ENCODE measurements around the gene SUSD3. TPM values are rescaled to one million over a fixed set of nuclear protein-coding genes. Genes with fewer than 3 reads are reported as not detected.

Gene SUSD3
- total RNA-seq, 1 experiment from 2014 or later: 9.0 TPM

DNA sequence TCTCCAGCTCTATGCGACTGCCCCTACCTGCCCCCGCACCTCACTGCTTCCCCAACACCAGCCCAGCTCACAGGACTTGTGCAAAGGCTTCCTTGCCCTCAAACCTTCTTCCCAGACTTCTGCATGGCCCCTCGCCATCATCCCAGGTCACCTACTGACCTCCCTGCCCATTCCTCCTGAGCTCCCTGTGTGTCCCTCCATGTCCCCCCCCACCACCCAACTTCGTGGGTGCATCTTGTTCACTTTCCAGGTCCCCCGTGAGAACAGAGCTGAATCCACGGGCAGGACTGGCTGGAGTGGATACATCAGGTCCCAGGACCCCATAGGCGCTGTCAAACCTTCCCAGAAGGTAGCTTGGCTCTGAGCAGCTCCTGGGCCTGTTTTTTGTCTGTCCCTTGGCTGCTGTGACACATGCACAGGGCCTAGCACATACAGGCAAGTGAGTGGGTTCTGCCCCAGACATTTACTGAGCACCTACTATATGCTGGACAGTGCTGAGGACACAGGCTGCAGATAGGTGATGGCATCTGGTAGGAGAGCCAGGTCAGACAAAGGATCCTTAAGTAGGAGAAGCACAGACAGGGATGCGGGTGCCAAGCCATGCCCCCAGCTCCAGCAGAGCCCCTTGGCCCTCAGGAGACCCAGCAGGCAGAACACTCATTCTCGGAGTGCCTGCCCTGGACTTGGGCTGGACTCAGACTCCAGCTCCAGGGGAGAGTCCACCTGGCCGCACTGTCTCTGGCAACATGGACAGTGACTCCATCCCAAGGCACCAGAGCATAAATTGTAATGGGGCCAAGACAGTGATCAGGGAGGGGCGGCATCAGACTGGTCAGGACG is 60.6 kb downstream of the SUSD3 start:
- Mint-ChIP-seq H3K9me3 (no peaks in the 10 kb centered on the region), H3K27me3 (ENCODE audit: low read depth) (no peaks in the 10 kb centered on the region; the same call in 1 of the 2 replicates), H3K27ac (no peak overlapping the region), H3K36me3 (ENCODE audit: insufficient read depth in 1 of 3, low read depth in 3 of 3) (peaks cover 0 to 6% (median 4%) of the 10 kb centered on the region in 3 experiments; a peak in 4 of 7 replicates), H3K4me3 (no peak overlapping the region), H3K4me1 (peaks cover 16 to 26% of the 10 kb centered on the region in 2 experiments)
- H3K4me2 ChIP-seq (ENCODE audit: insufficient read depth, insufficient read length, low read length): no peak overlapping the region
- WGBS (ENCODE audit: extremely low coverage, insufficient read length, low lambda C conversion rate): no CpG with 5 or more reads among the region's 12 CpGs
- no peak overlapping the region for H2AK5ac ChIP-seq (ENCODE audit: insufficient read length, low read length)
- no peak overlapping the region for H3K23ac ChIP-seq (ENCODE audit: insufficient read length, low read depth, low read length)
- DNase-seq: no peak
- H2BK15ac ChIP-seq (ENCODE audit: low read depth, low read length): no peak overlapping the region
- no peak overlapping the region for H3K14ac ChIP-seq (ENCODE audit: insufficient read depth, low read length)
- no peak overlapping the region for H3K56ac ChIP-seq (ENCODE audit: insufficient read length, low read depth, low read length)
- TF ChIP-seq, protein P1, sequence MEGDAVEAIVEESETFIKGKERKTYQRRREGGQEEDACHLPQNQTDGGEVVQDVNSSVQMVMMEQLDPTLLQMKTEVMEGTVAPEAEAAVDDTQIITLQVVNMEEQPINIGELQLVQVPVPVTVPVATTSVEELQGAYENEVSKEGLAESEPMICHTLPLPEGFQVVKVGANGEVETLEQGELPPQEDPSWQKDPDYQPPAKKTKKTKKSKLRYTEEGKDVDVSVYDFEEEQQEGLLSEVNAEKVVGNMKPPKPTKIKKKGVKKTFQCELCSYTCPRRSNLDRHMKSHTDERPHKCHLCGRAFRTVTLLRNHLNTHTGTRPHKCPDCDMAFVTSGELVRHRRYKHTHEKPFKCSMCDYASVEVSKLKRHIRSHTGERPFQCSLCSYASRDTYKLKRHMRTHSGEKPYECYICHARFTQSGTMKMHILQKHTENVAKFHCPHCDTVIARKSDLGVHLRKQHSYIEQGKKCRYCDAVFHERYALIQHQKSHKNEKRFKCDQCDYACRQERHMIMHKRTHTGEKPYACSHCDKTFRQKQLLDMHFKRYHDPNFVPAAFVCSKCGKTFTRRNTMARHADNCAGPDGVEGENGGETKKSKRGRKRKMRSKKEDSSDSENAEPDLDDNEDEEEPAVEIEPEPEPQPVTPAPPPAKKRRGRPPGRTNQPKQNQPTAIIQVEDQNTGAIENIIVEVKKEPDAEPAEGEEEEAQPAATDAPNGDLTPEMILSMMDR (conservative IDR thresholded peaks at IDR 0.05): no peak
- H3K79me1 ChIP-seq (ENCODE audit: insufficient read depth, low read depth, low read length, poor library complexity, severe bottlenecking): no peaks in the 10 kb centered on the region
- H4K8ac ChIP-seq (replicated peaks; ENCODE audit: insufficient read length, low read depth, low read length): no peak overlapping the region
- no peak overlapping the region for H3K27ac ChIP-seq (ENCODE audit: insufficient read length, low read depth, low read length)
- H3K18ac ChIP-seq (ENCODE audit: insufficient read length, low read depth, low read length): no peak overlapping the region
- no peak overlapping the region for H2BK120ac ChIP-seq (ENCODE audit: low read depth, low read length, poor library complexity, severe bottlenecking)
- no peak overlapping the region for H4K91ac ChIP-seq (ENCODE audit: insufficient read length, low read depth, low read length)
- no peak overlapping the region for H4K5ac ChIP-seq (ENCODE audit: insufficient read length, low read depth, low read length)
- H4K20me1 ChIP-seq (ENCODE audit: control insufficient read depth, insufficient read depth, insufficient read length): no peaks in the 10 kb centered on the region
- no peaks in the 10 kb centered on the region for H3K23me2 ChIP-seq (ENCODE audit: insufficient read length, low read depth, low read length, poor library complexity, severe bottlenecking)
- no peak overlapping the region for H2BK5ac ChIP-seq (ENCODE audit: insufficient read length, low read length)
- no peaks in the 10 kb centered on the region for H3K9me3 ChIP-seq (ENCODE audit: control insufficient read depth, low read depth, low read length)
- H3K79me2 ChIP-seq (ENCODE audit: insufficient read depth, low read length): no peaks in the 10 kb centered on the region
- no peak overlapping the region for H3T11ph ChIP-seq (ENCODE audit: low read length)
- no peak overlapping the region for H2BK12ac ChIP-seq (ENCODE audit: insufficient read length, low read depth, low read length)
- no peak overlapping the region for H2BK20ac ChIP-seq (ENCODE audit: low read depth, low read length, poor library complexity, severe bottlenecking)
- H2AFZ ChIP-seq (ENCODE audit: low read length): no peak overlapping the region
- no peak overlapping the region for H3K9ac ChIP-seq (ENCODE audit: extremely low read depth, insufficient read length, low read length)
- H3K27me3 ChIP-seq (ENCODE audit: insufficient read depth, low read length): no peaks in the 10 kb centered on the region
- no peak overlapping the region for H3K4ac ChIP-seq (ENCODE audit: low read depth, low read length)
- no peaks in the 10 kb centered on the region for H3K4me1 ChIP-seq (ENCODE audit: insufficient read depth, low read length)

Measured in H9 (cell line).